GM18519 (cell line): ENCODE data around the gene MBD3.
A peak's percentile ranks its signal among the peaks of the same experiment; 100 is the strongest.

ENCODE experiments used
- ATAC-seq: cut with Tn5 transposase; IDR thresholded peaks from one replicate; pipeline ENCODE4 v1.9.1; 2021; ENCODE audit warnings: mild to moderate bottlenecking, moderate library complexity; ENCODE audit not compliant: unreplicated experiment, low FRiP score

The MBD3 gene

DNA sequence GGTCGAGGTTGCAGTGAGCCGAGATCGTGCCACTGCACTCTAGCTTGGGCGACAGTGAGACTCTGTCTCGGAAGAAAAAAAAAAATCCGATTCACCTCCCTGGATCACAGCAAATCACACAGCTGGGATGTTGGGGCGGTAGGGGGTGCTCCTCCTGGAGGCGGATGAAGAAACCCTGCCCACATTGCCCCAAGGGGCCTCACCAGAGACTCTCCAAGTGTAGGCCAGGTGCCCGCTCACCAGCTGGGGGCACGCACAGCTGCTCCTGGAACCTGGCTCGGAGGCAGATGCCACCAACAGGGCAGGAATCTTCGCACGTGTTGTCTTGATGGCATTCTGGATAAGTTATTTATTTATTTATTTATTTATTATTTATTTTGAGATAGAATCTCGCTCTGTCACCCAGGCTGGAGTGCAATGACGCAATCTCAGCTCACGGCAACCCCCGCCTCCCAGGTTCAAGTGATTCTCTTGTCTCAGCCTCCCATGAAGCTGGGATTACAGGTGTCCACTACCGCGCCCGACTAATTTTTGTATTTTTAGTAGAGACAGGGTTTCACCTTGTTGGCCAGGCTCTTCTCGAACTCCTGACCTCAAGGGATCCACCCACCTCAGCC is 9.5 kb upstream of the MBD3 start:
- ATAC-seq: no peak

DNA sequence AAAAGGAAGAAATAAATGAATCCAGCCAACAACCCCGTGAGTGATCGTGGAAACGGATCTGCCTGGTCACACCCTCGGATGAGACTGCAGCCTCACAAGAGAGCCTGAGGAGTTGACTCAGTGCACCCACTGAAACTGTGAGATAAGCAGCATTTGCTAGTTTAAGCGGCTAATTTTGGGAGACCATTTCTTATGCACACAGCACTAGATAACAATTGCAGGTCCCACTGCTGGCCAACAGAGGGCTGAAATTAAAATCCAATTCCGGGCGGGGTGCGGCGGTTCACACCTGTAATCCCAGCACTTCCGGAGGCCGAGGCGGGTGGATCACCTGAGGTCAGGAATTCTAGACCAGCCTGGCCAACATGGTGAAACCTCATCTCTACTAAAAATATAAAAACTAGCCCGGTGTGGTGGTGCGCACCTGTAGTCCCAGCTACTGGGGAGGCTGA is 9.0 kb upstream of the MBD3 start:
- no peak for ATAC-seq

DNA sequence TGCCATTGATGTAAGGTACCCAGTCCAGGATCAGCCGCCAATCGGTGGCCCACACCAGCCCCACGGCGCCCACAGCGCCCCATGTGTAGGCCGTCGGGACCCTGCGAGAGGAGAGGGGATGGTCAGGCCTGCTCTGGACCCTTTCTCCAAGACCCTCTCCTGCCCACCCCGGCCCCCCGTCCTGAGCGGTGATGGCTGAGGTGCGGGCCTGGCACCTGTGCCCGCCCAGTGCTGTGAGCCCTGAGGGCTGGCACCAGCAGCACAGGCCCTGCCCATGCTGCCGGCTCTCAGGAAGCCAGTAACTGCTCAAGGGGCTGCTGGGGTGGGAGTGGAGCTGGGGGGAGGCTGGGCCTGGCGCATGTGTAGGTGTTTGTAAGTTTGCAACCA is 6.8 kb upstream of the MBD3 start:
- ATAC-seq: no peak

DNA sequence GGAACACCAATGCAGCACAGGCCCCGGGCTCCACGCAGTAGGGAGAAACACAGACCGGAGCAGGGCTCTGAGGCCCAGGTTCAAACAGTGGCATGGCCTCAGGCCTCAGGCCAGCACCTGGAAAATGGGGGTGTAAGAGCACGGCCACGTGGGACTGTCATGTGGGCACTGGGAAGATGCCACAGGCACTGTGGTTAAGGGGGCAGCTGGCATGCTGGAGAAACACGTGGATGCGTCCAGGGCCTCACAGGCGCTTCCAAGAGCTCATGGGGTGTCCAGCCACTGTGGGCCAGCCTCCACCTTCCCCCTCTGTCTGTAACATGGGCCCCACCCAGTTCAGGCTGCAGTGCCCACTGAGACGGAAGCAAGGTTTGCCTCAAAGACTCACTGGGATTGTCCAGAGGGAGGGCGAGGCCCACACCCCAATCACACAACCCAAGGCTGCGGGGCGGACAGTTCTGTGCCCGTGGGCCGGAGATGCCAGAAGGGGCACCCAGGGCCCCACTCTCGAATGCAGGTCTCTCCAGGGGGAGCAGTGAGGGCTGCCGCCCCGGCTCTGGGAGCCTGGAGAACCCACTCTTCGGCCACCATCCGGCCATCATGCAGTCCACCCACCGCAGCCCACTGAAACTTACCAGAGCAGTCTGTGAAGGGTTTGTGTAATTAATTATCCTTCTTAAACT is 6.3 kb upstream of the MBD3 start:
- ATAC-seq: no peak

DNA sequence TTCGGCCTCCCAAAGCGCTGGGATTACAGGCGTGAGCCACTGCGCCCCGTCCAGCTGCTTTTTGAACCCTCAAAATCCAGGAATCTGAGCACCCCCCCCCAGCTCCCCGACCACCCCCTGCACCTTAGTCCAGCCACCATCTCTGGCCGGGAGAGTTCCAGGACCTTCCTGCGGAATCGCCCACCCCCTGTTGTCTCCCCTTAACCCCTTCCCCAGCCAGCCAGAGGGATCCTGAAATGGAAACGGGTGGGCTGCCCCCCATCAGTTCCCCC is 772 bp upstream of the MBD3 start:
- no peak for ATAC-seq

DNA sequence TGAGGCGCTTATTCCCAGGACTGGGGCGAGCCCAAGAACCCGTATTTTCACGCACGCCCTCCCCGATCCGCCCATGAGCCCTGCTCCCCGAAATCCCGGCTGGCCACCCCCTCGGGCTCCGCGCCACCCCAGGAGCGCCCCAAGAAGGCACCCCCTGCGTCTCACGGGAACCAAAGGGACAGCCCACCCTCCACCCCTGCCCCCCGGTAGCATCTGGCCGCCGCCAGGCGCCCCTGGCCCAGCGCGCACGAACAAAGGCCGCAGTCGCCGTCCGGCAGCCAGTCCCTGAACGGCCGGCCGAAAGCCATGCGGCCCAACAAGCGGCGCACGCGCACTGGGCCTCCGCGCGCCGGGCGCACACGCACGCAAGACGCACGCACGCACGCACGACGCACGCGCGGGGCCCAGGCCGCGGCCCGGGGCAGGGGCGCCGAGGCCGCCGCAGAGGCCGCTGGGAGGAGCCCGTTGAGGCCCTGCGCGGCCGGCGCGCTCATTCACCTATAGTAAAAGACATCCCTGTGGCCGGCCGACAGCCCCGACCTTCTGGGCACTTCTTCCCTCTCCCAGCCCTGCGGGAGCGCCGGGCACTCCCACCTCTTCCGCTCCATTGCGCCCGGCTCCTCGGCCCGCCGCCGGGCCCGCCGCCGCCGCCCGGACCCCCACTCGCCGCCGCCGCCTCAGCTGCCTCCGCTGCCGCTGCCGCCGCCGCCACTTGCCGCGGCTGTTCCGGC is 476 bp downstream of the MBD3 start:
- ATAC-seq: peak; percentile 34

DNA sequence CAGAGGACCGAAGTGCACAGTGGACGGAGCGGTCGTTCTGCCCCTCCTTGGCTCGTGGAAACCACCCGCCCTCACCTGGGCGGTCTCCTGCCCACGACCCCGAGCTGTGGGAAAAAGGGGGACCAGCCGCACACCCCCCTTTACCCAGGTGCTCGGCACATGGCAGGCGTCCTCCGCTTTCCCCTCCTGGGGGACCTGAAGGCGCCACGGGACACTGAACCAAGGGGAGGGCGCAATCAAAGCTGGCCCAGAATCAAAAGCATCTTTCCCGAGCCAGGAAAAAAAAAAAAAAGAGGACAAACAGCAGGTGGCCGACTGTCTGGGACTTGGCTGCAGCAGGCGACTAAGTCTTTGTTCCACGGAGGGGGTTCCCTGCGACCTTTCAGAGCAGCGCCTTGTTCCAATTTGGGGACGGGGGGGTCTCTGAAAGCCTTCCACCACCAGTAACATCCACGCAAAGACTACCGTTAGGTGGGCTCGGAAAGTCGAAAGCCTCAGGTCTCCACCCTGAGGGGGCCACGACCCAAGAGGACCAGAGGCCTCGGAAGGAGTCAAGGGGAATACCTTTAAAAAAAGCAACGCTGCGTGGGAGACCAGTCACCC is 1.1 kb downstream of the MBD3 start:
- no peak for ATAC-seq

DNA sequence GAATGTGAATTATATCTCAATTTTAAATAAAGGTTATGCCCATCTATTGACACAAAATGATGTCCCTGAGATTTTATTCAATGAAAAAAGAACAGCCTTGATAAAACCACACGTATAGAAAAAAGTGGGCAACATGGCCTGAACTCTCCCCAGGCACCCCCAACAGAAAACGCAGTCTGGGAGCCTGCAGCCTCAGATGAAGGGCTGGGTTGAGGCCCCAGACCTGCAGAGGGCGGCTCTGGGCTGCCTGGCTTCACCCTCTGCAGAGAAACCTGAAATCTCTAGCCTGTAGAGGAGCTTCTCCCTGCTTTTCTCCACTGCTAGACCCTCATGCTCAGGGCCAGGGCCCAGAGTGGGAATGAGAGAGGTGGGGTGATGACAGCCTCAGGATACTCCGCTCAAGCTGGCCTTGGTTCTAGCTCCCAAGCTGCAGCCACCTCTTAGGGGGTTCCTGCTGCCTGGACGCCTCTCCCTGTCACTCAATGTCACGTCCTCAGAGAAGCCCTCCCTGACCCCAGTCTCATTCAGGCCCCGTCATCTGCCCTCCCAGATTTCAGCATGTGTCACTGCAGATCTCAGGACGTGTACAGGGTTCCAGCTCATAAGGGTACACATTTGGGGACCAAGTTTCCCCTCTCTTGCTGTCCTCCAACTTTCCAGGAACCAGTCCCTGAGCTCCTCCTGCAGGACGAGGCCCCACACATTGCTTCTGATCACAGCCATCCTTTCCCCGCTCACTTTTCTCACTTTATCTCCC is 1.8 kb downstream of the MBD3 start:
- no peak for ATAC-seq

DNA sequence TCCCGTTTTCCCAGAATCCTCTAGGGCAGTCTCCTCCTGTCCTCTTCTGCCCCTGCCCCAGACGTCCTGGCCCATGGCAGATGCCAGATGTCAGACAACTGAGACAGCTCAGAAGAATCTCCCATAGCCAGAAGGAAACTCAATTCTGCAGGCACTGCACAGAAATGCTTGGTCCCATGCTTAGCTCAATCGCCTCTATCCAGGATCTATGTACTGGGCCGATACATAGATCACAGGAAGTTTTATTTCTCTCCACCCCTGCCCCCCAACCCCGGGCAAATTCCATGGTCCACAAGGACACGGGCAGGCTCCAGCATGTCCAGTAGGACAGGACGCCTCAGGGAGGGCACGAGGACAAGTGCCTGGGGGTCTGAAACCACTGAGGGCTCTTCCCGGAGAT is 4.8 kb downstream of the MBD3 start:
- no peak for ATAC-seq

DNA sequence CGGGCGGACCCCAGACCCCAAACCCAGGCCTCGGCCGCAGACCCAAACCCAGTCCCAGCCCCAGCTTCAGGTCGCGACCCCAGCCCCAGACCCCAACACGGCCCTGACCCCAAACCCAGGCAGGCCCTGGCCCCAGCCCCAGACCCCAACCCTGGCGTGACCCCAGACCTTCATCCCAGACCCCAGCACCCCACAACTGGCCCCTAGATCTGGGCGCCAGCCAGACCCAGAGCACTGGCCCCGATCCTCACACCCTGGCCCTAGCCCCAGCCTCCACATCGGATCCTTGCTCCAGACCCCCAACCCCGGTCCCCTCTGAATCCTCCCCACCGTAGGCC is 7.5 kb downstream of the MBD3 start:
- ATAC-seq: no peak

DNA sequence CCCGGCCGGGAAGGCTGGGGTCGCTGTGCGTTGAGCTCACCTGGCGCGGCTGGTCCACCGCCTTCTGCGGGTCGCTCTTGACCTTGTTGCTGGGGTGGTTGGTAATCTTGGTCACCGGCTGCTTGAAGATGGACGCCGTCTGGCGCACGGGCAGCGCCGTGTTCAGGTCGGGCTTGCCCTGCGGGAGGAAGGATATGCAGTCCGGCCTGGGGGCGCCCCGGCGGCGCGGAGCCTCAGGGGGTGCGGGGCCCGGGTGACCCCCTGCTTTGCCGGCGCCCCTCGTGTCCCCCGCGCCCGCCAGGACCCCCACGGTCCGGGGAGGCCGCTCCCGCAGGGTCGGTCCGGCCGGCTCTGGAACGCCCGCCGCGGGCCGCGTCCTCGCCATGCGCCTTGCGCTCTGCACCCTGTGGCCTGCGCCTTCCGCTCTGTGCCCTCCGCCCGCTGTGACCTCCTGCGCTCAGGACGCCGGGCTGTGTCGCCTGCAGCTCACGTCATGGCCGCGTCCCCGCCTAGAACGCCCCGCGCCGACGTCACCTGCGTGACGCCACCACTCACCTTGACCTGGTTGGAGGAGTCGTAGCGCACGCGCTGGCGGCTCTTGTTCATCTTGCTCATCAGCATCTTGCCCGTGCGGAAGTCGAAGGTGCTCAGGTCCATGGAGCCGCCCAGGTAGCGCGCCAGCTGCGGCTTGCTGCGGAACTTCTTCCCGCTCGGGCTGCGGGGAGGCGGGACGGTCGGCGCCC is 8.0 kb downstream of the MBD3 start:
- no peak for ATAC-seq

DNA sequence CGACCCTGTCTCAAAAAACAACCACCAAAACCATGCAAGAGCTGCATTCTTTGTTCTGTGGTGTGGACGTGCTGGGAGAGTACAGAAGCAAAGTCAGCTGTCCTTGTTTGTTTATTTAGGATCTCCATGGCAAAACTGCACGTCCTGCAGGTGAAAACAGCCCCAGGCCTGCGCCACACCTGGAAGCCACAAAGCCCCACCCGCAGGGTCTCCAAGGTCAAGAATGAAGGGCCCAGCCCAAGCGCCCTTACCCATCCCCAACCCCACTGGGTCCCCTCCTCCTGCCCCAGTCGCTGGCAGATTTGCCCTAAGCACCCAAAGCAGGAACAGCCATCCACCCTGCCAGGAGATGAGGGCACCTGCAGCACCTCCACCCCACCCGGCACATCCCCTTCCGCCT is 10.5 kb downstream of the MBD3 start:
- ATAC-seq: no peak

DNA sequence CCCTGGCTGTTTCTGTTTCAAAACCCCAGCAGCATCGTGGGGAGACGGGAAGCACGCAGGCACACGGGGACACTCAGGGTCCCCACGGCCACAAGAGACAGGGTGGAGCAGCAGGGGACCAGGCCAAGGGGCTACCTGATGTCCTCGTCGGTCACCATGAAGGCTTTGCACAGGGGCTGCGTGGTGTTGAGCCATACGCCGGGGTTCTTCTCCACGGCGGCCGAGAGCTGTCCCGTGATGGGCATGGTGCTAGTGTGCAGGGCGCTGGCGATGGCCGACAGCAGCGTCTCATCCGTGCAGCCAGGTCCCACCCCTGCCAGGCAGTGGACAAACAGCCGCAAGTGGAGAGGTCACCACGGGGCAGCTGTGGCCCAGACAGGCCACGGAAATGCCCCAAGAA is 11.7 kb downstream of the MBD3 start:
- ATAC-seq: no peak

DNA sequence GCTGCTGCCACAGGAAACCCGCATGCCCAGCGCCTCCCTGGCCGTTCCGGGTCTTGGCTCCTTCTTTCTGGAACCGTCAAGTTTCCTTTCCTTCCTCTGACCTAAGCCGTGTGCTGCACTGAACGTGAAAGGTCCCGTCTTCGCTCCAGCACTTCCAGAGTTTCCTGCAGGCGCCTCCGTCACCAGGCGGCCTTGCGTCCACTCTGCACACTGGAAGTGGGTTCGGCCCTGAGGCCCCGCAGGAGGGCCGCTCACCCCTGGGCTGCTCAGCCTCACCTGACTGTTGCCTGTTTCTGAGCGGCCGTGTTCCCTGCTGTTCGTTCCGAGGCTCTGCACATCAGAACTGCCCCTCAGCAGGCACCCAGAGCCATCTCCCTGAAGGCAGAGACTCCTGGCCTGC is 12.3 kb downstream of the MBD3 start:
- no peak for ATAC-seq

DNA sequence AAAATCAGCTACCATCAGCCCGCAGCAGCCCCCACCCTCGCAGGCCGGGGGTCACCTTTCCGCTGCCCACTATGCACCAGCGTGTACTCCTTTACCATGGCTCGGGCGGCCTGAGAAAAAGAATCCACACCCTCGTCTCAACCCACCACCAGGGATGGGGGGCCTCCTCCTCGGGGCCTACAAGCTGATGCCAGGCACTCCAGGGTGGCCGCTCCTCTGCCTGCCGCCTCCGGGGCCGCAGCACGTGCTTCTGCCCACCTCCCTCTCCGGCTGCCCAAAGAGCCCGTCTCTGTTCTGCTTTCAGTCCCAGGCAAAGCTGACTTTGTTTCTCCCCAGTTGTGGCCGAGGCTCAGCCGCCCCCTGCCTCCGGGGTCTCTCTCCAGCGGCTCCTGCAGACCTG is 13.4 kb downstream of the MBD3 start:
- no peak for ATAC-seq

DNA sequence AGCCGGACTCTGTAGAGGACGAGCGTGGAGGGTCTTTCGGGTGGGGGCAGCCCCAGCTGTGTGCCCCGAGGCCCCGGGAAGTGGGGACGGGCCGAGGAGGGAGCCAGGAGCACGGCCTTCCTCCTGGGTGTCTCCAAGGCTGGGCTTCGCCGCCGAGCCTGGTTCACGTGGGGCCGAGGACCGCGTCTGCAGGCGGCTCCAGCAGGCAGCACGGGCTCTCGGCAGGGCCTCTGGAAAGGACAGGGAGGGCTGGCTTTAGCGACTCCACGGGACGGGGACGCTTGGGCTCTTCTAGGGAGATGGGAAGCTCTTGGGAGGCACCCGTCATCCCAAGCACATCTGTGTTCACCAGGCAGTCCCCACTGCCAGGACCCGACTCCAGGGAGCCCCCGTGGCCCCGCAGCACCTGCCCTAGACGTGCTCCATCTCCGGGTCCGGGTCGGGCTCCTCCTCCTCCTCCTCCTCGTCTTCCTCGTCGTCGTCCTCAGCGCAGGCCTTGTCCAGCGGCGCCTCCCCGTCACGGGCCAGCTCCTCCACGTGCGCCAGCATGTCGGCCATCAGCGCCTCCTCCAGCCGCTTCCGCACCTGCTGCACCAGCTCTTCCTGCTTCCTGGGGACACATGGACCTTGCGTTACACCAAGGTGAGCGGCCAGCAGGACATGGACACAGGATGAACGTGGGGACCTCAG is 14.6 kb downstream of the MBD3 start:
- ATAC-seq: no peak

DNA sequence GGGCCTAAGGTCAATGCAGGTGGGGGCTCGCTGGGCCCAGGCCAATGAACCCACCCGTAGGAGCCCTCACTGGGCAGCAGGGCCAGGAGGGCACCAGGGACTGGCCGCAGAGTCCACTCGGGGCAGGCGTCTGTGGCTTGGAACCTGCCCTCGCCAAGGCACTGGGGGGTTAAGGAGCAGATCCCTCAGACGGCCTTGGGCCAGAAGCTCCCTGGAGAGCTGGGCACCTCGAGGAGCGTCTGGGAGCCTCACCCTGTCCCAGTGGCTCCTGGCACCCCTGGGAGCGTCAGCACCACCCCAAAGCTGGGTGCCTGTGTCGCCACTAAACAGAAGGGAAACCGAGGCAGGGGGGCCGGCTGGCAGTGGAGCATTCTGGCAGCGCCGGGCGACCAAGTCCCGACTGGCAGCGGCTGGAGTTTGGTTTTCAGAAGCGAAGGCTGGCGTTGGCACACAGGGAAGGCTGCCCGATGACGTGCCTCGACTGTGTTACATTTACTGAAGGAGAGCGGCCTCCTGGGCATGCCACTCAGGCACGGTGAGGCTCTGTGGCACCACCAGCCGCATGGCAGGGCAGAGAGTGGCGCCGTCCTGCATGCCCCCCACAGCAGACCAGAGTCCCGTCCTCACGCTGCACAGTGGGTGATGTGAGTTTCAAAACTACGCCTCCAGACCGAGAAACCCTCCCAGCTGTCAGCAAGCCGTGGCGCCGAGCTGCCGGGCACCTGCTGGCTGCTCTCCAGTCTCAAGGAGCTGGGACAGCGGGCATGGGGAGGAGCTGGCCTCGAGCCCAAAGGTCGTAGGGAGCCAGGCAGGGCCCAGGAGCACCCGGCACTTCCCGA is 15.4 kb downstream of the MBD3 start:
- no peak for ATAC-seq

DNA sequence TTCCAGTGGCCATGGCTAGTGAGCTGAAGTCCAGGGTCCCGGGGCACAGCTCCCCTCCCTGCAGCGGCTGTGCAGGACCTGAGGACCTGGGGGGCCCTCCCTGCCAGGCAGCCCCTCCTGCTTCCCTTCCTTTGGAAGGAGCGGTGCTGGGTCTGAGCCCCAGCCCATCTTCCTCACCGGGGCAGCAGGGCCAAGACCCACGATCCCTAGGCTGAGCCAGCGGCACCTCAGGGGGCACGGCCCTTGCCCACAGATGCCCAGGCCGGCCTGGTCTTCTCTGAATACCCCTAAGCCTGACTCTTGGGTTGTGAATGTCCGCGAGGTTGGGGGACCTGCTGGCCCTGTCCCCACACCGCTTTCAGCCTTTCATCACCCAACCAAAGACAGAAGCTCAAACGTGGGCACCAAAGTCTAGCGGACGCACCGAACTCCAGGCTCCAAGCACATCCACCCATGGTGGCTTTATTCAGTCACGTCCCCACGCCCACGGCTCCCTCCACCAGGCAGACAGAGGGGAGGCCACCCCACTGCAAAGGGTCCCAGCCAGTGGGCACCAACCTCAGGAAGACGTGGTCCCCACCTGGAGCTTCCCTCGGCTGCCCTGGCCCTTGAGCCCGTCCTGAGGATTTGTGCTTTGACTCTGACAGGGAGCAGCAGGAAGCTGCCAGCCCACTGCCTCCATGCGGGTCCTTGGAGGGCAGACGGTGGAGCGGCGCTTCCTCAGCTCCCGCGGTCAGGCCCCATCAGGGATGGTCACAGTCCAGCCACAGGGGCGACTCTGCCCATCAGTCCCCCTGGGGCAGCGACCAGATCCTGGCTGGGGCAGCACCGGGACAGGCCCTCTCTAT is 16.2 kb downstream of the MBD3 start:
- no peak for ATAC-seq
